RWPE1 (cell line): ENCODE measurements around the gene OMA1.
"Not testable (repeated sequence)": the region's sequence is repeated elsewhere in the genome, so short reads cannot be mapped to it uniquely, and the experiment has no call there.

Experiments
- CTCF ChIA-PET: fragments of 350-600 bp; sonication (Branson Sonifier 250); formaldehyde crosslinking; extraction: SDS; loops from one replicate; lab custom pipeline; 2021; lab: Yijun Ruan, JAX
- POLR2A ChIA-PET: fragments of 400-600 bp; formaldehyde crosslinking; extraction: SDS; loops from one replicate; lab custom pipeline; 2020; ENCODE audit warnings: antibody characterized with exemption; ENCODE audit not compliant: low non-redundant PET; lab: Yijun Ruan, JAX
- DNase-seq: peaks from one replicate; pipeline ENCODE4 v3.0.0; 2012; ENCODE audit warnings: low spot score
- H3K27ac ChIP-seq: fragments of 450-650 bp; 2 replicates; pipeline ENCODE4 v1.5.1; 2017
- CTCF ChIP-seq: fragments of 450-650 bp; conservative IDR thresholded peaks from 2 replicates; pipeline ENCODE4 v1.5.1; 2017; ENCODE audit warnings: low read depth, mild to moderate bottlenecking

The OMA1 gene

GRCh38 chr1:58555393-58555792 lies 8.9 kb upstream of the OMA1 start:
- POLR2A ChIA-PET: no interaction called here
- CTCF ChIA-PET: no interaction called here
- H3K27ac ChIP-seq: no peak overlapping the region
- DNase-seq: no peak
- TF ChIP-seq CTCF: no peak

DNA sequence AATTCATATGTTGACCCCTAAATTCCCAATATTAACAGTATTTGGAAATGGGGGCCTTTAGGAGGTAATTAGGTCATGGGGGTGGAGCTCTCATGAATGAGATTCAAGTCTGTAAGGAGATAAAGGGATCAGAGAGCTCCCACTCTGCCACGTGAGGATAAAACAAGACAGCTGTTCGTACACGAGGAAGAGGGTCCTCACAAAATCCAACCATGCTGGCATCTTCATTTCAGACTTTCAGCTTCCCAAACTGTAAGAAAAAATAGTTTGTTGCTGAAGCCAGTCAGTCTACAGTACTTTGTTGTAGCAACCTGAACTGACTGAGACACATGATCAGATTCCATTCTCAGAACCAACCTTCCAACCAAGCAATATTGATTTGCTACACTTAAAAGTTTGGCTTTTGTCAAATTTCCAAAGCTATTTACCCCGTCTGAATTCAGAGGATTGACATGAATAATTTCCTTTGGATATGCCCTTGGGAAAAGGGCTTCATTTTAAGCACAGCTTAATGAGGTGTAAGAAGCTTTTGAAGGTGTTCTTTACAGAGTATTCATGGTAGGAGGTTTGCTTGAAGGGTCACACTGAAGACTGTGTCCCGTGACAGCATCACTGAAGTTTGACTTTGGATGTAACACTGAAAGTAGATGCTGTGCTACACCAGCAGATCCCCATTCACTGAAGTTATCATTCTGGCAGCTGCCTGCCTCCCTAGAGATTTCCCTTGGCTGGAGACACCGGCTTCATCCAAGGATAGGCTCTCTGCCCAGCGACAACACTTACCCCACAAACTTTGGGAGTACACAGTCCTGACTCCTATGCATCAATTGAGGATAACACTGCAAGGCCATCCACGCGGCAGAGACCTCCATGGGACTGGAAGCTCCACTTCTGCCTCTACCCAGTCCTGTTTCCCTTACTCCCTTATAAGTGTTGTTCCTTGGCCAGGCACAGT lies 4.9 kb upstream of the OMA1 start:
- H3K27ac ChIP-seq: no peak overlapping the region
- DNase-seq: no peak
- ChIA-PET CTCF (interaction anchor here (0.7 kb wide), 1 partner anchor 35 kb away, joined by 3 read pairs; no protein-coding TSS in a partner anchor), POLR2A (no interaction called here)
- no peak for TF ChIP-seq CTCF

DNA sequence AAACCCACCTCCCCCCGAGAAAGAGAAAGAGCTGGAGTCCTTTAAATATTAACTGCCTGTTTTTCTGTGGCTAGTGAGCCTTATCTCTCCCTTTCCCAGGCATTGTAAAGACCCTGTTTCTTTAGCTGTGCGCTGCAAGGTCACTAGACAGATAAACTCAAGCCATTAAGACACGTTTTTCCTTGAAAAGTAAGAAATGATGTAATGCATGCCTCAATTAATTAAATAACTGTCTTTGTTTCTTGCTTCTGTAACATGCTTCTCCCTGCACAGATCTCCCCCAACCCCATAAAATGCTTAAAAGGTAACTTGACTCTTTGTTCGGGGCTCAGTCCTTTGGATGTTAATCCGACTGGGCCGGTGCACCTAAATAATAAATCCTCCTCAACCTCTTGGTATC lies 2.8 kb upstream of the OMA1 start:
- ChIA-PET POLR2A (interaction anchor here (0.6 kb wide), 1 partner anchor 28 kb away, joined by 3 read pairs; no protein-coding TSS in a partner anchor), CTCF (interaction anchor here (0.6 to 0.9 kb wide), 3 partner anchors 102 to 1353 kb away, joined by 3 to 4 read pairs (median 3); no protein-coding TSS in a partner anchor)
- not testable (repeated sequence) for DNase-seq, H3K27ac ChIP-seq

DNA sequence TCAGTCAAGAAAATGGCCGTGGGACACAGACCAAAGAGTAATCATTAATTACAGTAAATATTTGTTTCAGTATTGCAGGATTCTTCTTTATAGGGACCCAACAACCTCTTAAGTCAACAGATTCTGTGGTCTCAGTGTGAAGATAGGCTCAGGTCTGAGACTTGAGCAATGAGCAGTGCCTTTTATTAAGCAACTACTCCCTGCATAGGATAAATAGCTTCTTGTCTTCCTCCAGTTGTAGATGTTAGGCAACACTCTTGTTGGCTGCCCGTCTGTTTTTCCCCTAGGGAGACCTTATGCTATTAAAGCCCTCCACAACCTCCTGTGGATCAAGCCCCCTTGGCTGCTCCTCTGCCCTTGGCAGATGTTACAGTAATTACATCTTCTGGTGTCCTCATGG lies 1.8 kb upstream of the OMA1 start:
- ChIA-PET CTCF (interaction anchor here (0.9 kb wide), 1 partner anchor 104 kb away, joined by 3 read pairs; no protein-coding TSS in a partner anchor), POLR2A (no interaction called here)
- no peak for DNase-seq
- no peak for TF ChIP-seq CTCF
- H3K27ac ChIP-seq: no peak overlapping the region

GRCh38 chr1:58545591-58546519 lies 671 bp downstream of the OMA1 start:
- no peak for TF ChIP-seq CTCF
- ChIA-PET POLR2A (interaction anchor here (0.7 to 0.9 kb wide), 2 partner anchors 27 to 72 kb away, joined by 3 to 4 read pairs; no protein-coding TSS in a partner anchor), CTCF (interaction anchor here (0.7 to 1.6 kb wide), 6 partner anchors 11 to 1223 kb away, joined by 3 to 8 read pairs (median 6); no protein-coding TSS in a partner anchor)
- peak; percentile 54 for DNase-seq
- H3K27ac ChIP-seq: peak overlapping the region; percentile 97

DNA sequence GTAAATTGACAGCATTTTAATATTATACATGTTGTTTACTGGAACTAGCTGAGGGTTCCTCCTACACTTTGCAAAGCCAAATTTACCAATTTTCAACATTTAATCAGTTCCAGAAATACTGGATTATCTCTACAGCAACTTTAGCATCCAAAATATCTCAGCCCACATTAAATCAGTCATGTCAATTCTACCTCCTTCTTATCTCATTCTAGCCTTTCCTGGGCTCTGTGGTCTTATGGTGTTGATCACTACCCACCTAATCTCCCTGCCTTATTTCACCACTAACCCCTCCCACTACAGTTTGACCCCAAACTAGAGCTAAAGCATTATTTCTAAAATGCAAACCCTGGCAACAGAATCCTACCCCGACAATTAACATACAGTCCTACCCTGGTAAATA lies 3.3 kb downstream of the OMA1 start:
- CTCF ChIA-PET: interaction anchor here (1.3 kb wide), 1 partner anchor 84 kb away, joined by 3 read pairs; no protein-coding TSS in a partner anchor
- TF ChIP-seq CTCF: no peak
- no peak overlapping the region for H3K27ac ChIP-seq
- POLR2A ChIA-PET: no interaction called here
- DNase-seq: no peak
